ENCODE results near the gene DNAJC18. TPM values are rescaled to one million over a fixed set of nuclear protein-coding genes. Genes with fewer than 3 reads are reported as not detected.

The DNAJC18 gene
- total and polyA plus RNA-seq, 2 of the 4 experiments (the other 2 are of a cell fraction): 8.5 to 11.1 TPM

DNA sequence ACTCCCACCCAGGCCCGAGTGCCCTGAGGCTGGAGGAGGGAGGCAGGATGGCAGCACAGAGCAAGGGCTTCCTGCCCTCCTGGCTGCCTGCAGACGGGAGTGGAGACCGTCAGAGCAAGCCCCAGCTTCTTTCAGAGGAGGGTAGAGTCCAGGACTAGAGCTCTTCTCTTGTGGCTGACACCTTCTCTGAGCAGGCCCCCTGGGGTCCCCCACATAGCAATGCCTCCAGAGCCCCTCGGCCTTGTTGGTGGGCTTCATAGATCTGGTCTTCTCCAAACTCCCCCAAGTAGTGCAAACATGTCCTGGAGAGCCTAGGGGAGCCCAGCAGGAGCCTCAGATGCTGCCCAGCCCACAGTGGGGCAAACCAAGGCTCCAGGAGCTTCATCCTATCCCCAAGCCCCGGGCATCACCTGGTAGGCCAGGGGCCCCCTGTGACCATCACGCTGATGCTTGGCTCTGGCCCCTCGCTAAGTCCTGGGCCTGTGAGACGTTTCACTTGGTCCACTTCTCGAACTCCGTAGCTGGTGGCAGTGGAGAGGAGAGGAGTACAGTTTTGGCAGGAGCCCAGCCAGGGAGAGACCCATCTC lies 51.6 kb downstream of the DNAJC18 start:
- no peak overlapping the region for H3K18ac ChIP-seq (ENCODE audit: low read depth, low read length)
- no TSS peak for BruUV-seq (replicated peaks)
- no peak overlapping the region for H4K5ac ChIP-seq (ENCODE audit: low read depth, low read length)
- H3K4me1 ChIP-seq (ENCODE audit: control insufficient read depth, insufficient read depth, low read length): peaks cover 7% of the 10 kb centered on the region
- H3K4ac ChIP-seq (ENCODE audit: low read depth, low read length): no peak overlapping the region
- H3K27me3 ChIP-seq (ENCODE audit: control insufficient read depth, insufficient read depth, low read length): peaks cover 3% of the 10 kb centered on the region
- H2AK5ac ChIP-seq (ENCODE audit: low read depth, low read length): 0 out of 2 replicates have a peak overlapping the region, but pooled peaks have one; percentile 68
- in situ Hi-C loops (cut with MboI; ENCODE audit: low sequenced_read_pairs): no loop called here
- intact Hi-C loops (cut with micrococcal nuclease): no loop called here
- no peaks in the 10 kb centered on the region for H3K9me1 ChIP-seq (ENCODE audit: insufficient read depth, low read length)
- ChIA-PET CTCF (no interaction called here), POLR2A (ENCODE audit: unreplicated experiment) (no interaction called here)
- H4K8ac ChIP-seq (ENCODE audit: low read depth in 2 of 2, low read length in 2 of 2): no peak overlapping the region
- no peaks in the 10 kb centered on the region for H3K79me1 ChIP-seq (ENCODE audit: low read depth in 1 of 2, low read length in 2 of 2)
- no peak overlapping the region for H3K9ac ChIP-seq (ENCODE audit: low read depth, low read length)
- DNase-seq: no peak
- H3K23ac ChIP-seq (ENCODE audit: low read depth, low read length): no peak overlapping the region
- ATAC-seq (ENCODE audit: low read depth): no peak
- H3K14ac ChIP-seq (replicated peaks; ENCODE audit: low read depth, low read length): no peak overlapping the region
- no peaks in the 10 kb centered on the region for H3K36me3 ChIP-seq (ENCODE audit: control insufficient read depth, insufficient read depth, low read length)
- H2AK9ac ChIP-seq (replicated peaks; ENCODE audit: low read depth, low read length, poor library complexity): no peak overlapping the region
- TF ChIP-seq MXI1 (IDR thresholded peaks at IDR 0.05; ENCODE audit: borderline replicate concordance, low read depth, low read length) (no peak), RCOR1 (IDR thresholded peaks at IDR 0.05; ENCODE audit: insufficient replicate concordance, low read length) (no peak), FOS (IDR thresholded peaks at IDR 0.05; ENCODE audit: low read depth, low read length) (no peak), POLR2A (IDR thresholded peaks at IDR 0.05; ENCODE audit: low read depth, low read length) (no peak), RFX5 (IDR thresholded peaks at IDR 0.05; ENCODE audit: low read depth, low read length) (no peak), RAD21 (IDR thresholded peaks at IDR 0.05; ENCODE audit: low read length) (no peak), CEBPB (IDR thresholded peaks at IDR 0.05; ENCODE audit: low read depth, low read length) (no peak), MAFK (IDR thresholded peaks at IDR 0.05; ENCODE audit: low read depth, low read length) (no peak), MAZ (IDR thresholded peaks at IDR 0.05; ENCODE audit: borderline replicate concordance, low read depth, low read length) (no peak), NFE2L2 (IDR thresholded peaks at IDR 0.05; ENCODE audit: low read depth, low read length) (no peak), SMC3 (IDR thresholded peaks at IDR 0.05; ENCODE audit: low read depth, low read length) (no peak), BHLHE40 (IDR thresholded peaks at IDR 0.05; ENCODE audit: low read depth, low read length) (no peak)
- TF ChIP-seq, protein P1, sequence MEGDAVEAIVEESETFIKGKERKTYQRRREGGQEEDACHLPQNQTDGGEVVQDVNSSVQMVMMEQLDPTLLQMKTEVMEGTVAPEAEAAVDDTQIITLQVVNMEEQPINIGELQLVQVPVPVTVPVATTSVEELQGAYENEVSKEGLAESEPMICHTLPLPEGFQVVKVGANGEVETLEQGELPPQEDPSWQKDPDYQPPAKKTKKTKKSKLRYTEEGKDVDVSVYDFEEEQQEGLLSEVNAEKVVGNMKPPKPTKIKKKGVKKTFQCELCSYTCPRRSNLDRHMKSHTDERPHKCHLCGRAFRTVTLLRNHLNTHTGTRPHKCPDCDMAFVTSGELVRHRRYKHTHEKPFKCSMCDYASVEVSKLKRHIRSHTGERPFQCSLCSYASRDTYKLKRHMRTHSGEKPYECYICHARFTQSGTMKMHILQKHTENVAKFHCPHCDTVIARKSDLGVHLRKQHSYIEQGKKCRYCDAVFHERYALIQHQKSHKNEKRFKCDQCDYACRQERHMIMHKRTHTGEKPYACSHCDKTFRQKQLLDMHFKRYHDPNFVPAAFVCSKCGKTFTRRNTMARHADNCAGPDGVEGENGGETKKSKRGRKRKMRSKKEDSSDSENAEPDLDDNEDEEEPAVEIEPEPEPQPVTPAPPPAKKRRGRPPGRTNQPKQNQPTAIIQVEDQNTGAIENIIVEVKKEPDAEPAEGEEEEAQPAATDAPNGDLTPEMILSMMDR (conservative IDR thresholded peaks at IDR 0.05; ENCODE audit: low read depth, low read length): no peak
- TF ChIP-seq, protein P2, sequence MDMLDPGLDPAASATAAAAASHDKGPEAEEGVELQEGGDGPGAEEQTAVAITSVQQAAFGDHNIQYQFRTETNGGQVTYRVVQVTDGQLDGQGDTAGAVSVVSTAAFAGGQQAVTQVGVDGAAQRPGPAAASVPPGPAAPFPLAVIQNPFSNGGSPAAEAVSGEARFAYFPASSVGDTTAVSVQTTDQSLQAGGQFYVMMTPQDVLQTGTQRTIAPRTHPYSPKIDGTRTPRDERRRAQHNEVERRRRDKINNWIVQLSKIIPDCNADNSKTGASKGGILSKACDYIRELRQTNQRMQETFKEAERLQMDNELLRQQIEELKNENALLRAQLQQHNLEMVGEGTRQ (IDR thresholded peaks at IDR 0.05; ENCODE audit: low read depth, low read length): no peak
- H2BK120ac ChIP-seq (ENCODE audit: low read depth, low read length): no peak overlapping the region
- no peaks in the 10 kb centered on the region for H4K20me1 ChIP-seq (ENCODE audit: insufficient read depth, low read length)
- no peak overlapping the region for H3K56ac ChIP-seq (ENCODE audit: extremely low read depth, insufficient read depth, low read length)
- no peak overlapping the region for H2BK15ac ChIP-seq (ENCODE audit: low read depth, low read length)
- H4K91ac ChIP-seq (ENCODE audit: insufficient read depth, low read depth, low read length): no peak overlapping the region
- no peak overlapping the region for H3K4me2 ChIP-seq (ENCODE audit: low read depth, low read length)
- dilution Hi-C loops (cut with HindIII; ENCODE audit: low sequenced_read_pairs, unreplicated experiment): no loop called here
- no peak overlapping the region for H3K4me3 ChIP-seq (ENCODE audit: insufficient read depth, low read depth, low read length)
- H3K9me3 ChIP-seq (ENCODE audit: control insufficient read depth, insufficient read depth, low read length): no peaks in the 10 kb centered on the region; the same call in 1 of the 2 replicates
- H2AFZ ChIP-seq (replicated peaks; ENCODE audit: low read length, poor library complexity): peak overlapping the region; percentile 85
- WGBS, 2 experiments (ENCODE audit: extremely low coverage in 2 of 2, insufficient read length in 1 of 2): 88% methylated on average over 3 of the region's 10 CpGs; no CpG with 5 or more reads in 1 of the 2 experiments
- no peak overlapping the region for H3K27ac ChIP-seq (ENCODE audit: insufficient read depth, low read length)
- no peak overlapping the region for H2BK20ac ChIP-seq (ENCODE audit: low read depth, low read length)
- no peak overlapping the region for H2BK5ac ChIP-seq (ENCODE audit: low read depth, low read length, poor library complexity, severe bottlenecking)
